ENCODE results near the gene STXBP4.

STXBP4 gene

DNA sequence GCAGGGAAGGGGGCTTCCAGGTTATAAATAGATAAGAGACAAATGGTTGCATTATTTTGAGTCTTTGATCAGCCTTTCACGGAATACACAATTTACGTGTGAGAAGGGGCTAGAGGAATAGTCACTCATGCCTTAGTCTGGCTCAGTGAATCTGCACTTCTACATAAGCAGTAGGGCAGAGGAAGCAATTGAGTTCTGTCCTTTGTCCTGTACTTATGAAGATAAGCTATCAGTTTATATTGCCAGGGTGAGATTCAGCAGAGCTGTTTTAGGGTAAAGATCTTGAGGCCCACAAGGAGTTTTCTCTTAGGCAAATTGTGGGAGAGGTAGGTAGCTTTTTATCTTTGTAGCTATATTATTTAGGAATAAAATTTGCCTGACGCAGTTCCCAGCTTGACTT is 34.6 kb upstream of the STXBP4 start:
- DNase-seq (ENCODE audit: low spot score), result no peak
- in situ Hi-C loops (cut with MboI; ENCODE audit: low sequenced_read_pairs, unreplicated experiment), result no loop called here
- TF ChIP-seq, protein P1, sequence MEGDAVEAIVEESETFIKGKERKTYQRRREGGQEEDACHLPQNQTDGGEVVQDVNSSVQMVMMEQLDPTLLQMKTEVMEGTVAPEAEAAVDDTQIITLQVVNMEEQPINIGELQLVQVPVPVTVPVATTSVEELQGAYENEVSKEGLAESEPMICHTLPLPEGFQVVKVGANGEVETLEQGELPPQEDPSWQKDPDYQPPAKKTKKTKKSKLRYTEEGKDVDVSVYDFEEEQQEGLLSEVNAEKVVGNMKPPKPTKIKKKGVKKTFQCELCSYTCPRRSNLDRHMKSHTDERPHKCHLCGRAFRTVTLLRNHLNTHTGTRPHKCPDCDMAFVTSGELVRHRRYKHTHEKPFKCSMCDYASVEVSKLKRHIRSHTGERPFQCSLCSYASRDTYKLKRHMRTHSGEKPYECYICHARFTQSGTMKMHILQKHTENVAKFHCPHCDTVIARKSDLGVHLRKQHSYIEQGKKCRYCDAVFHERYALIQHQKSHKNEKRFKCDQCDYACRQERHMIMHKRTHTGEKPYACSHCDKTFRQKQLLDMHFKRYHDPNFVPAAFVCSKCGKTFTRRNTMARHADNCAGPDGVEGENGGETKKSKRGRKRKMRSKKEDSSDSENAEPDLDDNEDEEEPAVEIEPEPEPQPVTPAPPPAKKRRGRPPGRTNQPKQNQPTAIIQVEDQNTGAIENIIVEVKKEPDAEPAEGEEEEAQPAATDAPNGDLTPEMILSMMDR (IDR thresholded peaks at IDR 0.05; ENCODE audit: borderline replicate concordance, control extremely low read depth, extremely low read depth, insufficient read depth, missing control alignments), result no peak

GRCh38 chr17:54935471-54935870 is 33.1 kb upstream of the STXBP4 start:
- in situ Hi-C loops (cut with MboI; ENCODE audit: low sequenced_read_pairs, unreplicated experiment), result no loop called here
- TF ChIP-seq, protein P1 (IDR thresholded peaks at IDR 0.05; ENCODE audit: borderline replicate concordance, control extremely low read depth, extremely low read depth, insufficient read depth, missing control alignments), result no peak
- no peak for DNase-seq (ENCODE audit: low spot score)

GRCh38 chr17:54937018-54937417 is 31.5 kb upstream of the STXBP4 start:
- in situ Hi-C loops (cut with MboI; ENCODE audit: low sequenced_read_pairs, unreplicated experiment), result no loop called here
- TF ChIP-seq, protein P1 (IDR thresholded peaks at IDR 0.05; ENCODE audit: borderline replicate concordance, control extremely low read depth, extremely low read depth, insufficient read depth, missing control alignments), result no peak
- DNase-seq (ENCODE audit: low spot score), result no peak

- in situ Hi-C loops (cut with MboI; ENCODE audit: low sequenced_read_pairs, unreplicated experiment), result no loop called here
- TF ChIP-seq, protein P1 (IDR thresholded peaks at IDR 0.05; ENCODE audit: borderline replicate concordance, control extremely low read depth, extremely low read depth, insufficient read depth, missing control alignments), result no peak
- DNase-seq (ENCODE audit: low spot score), result no peak
These were observed 31.1 kb upstream of the STXBP4 start for GRCh38 chr17:54937426-54937825.

- in situ Hi-C loops (cut with MboI; ENCODE audit: low sequenced_read_pairs, unreplicated experiment), result no loop called here
- TF ChIP-seq, protein P1 (IDR thresholded peaks at IDR 0.05; ENCODE audit: borderline replicate concordance, control extremely low read depth, extremely low read depth, insufficient read depth, missing control alignments), result no peak
- no peak for DNase-seq (ENCODE audit: low spot score)
These were observed 27.3 kb upstream of the STXBP4 start for GRCh38 chr17:54941285-54941684.

DNA sequence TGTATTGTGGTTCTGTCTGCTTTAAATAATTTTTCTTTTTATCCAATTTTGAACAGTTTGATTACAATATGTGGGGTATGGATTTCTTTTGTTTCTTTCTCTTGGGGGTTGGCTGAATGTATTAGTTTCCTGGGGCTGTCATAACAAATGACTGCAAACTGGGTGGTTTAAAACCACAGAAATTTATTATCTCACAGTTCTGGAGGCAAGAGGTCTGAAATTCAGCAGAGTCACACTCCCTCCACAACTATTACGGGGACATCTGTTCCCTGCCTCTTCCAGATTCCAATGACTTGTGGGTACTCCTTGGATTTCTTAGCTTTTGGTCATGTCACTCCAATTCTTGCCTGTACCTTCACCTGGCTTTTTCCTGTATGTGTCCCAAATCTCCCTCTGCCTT is 23.8 kb upstream of the STXBP4 start:
- TF ChIP-seq, protein P1 (IDR thresholded peaks at IDR 0.05; ENCODE audit: borderline replicate concordance, control extremely low read depth, extremely low read depth, insufficient read depth, missing control alignments), result no peak
- DNase-seq (ENCODE audit: low spot score), result no peak

GRCh38 chr17:54945231-54945630 is 23.3 kb upstream of the STXBP4 start:
- in situ Hi-C loops (cut with MboI; ENCODE audit: low sequenced_read_pairs, unreplicated experiment), result no loop called here
- no peak for DNase-seq (ENCODE audit: low spot score)
- TF ChIP-seq, protein P1 (IDR thresholded peaks at IDR 0.05; ENCODE audit: borderline replicate concordance, control extremely low read depth, extremely low read depth, insufficient read depth, missing control alignments), result no peak

More for the DNA sequence above, 23.8 kb upstream of the STXBP4 start:
- in situ Hi-C loops (cut with MboI; ENCODE audit: low sequenced_read_pairs, unreplicated experiment), result no loop called here
